ENCODE measurements around the gene PXDC1. TPM values are rescaled to one million over a fixed set of nuclear protein-coding genes. Genes with fewer than 3 reads are reported as not detected.
"Not testable (repeated sequence)": the region's sequence is repeated elsewhere in the genome, so short reads cannot be mapped to it uniquely, and the experiment has no call there.

The PXDC1 gene
- polyA plus RNA-seq, 3 donors: 19.7 to 23.4 (median 20.4) TPM

GRCh38 chr6:3707024-3707423 lies 44.5 kb downstream of the PXDC1 start:
- no peak for DNase-seq (ENCODE audit: extremely low read depth in 1 of 11, low read depth in 9 of 11, low spot score in 4 of 11)

- DNase-seq (ENCODE audit: extremely low read depth in 1 of 11, low read depth in 9 of 11, low spot score in 4 of 11): no peak
These were observed 45.0 kb downstream of the PXDC1 start for GRCh38 chr6:3706547-3706946.

- no peak for DNase-seq (ENCODE audit: extremely low read depth in 1 of 11, low read depth in 9 of 11, low spot score in 4 of 11)
These were observed 49.9 kb downstream of the PXDC1 start for GRCh38 chr6:3701631-3702030.

- DNase-seq (ENCODE audit: extremely low read depth in 1 of 11, low read depth in 9 of 11, low spot score in 4 of 11): no peak
These were observed 52.3 kb downstream of the PXDC1 start for GRCh38 chr6:3699231-3699630.

GRCh38 chr6:3698021-3698420 lies 53.5 kb downstream of the PXDC1 start:
- no peak for DNase-seq (ENCODE audit: extremely low read depth in 1 of 11, low read depth in 9 of 11, low spot score in 4 of 11)

GRCh38 chr6:3697609-3698008 lies 53.9 kb downstream of the PXDC1 start:
- DNase-seq (ENCODE audit: extremely low read depth in 1 of 11, low read depth in 9 of 11, low spot score in 4 of 11): no peak

GRCh38 chr6:3696525-3697088 lies 54.9 kb downstream of the PXDC1 start:
- DNase-seq (ENCODE audit: extremely low read depth in 1 of 11, low read depth in 9 of 11, low spot score in 4 of 11): no peak

- no peak for DNase-seq (ENCODE audit: extremely low read depth in 1 of 11, low read depth in 9 of 11, low spot score in 4 of 11)
These were observed 56.3 kb downstream of the PXDC1 start for GRCh38 chr6:3695065-3695817.

- DNase-seq (ENCODE audit: extremely low read depth in 1 of 11, low read depth in 9 of 11, low spot score in 4 of 11): no peak
These were observed 57.7 kb downstream of the PXDC1 start for GRCh38 chr6:3693831-3694230.

GRCh38 chr6:3690506-3690905 lies 61.0 kb downstream of the PXDC1 start:
- no peak for DNase-seq (ENCODE audit: extremely low read depth in 1 of 11, low read depth in 9 of 11, low spot score in 4 of 11)

- DNase-seq (ENCODE audit: extremely low read depth in 1 of 11, low read depth in 9 of 11, low spot score in 4 of 11): peak in 7 of 11 donors; percentile 12 to 46 (median 28)
These were observed 63.7 kb downstream of the PXDC1 start for GRCh38 chr6:3687847-3688246.

- no peak for DNase-seq (ENCODE audit: extremely low read depth in 1 of 11, low read depth in 9 of 11, low spot score in 4 of 11)
These were observed 68.2 kb downstream of the PXDC1 start for GRCh38 chr6:3683331-3683730.

GRCh38 chr6:3678946-3679345 lies 72.6 kb downstream of the PXDC1 start:
- no peak for DNase-seq (ENCODE audit: extremely low read depth in 1 of 11, low read depth in 9 of 11, low spot score in 4 of 11)

- DNase-seq (ENCODE audit: extremely low read depth in 1 of 11, low read depth in 9 of 11, low spot score in 4 of 11): not testable (repeated sequence)
These were observed 73.8 kb downstream of the PXDC1 start for GRCh38 chr6:3677751-3678150.

GRCh38 chr6:3677351-3677750 lies 74.2 kb downstream of the PXDC1 start:
- not testable (repeated sequence) for DNase-seq (ENCODE audit: extremely low read depth in 1 of 11, low read depth in 9 of 11, low spot score in 4 of 11)

Other genes with a start within 250 kb of the PXDC1 start
- 10 to 100 TPM; 10.3 to 15.3 (median 13.2) TPM for gene FAM50B, start 97.7 kb upstream of the PXDC1 start, polyA plus RNA-seq (ENCODE audit: insufficient read length in 3 of 3)